ENCODE data around the gene FBXL19. TPM values are rescaled to one million over a fixed set of nuclear protein-coding genes. Genes with fewer than 3 reads are reported as not detected.
A peak's percentile ranks its signal among the peaks of the same experiment; 100 is the strongest.

FBXL19 gene
- total and polyA plus RNA-seq, 2 of the 13 experiments (the other 11 are each of a cell fraction or from before 2014, with no cell fraction given), result 6.0 to 13.7 TPM

DNA sequence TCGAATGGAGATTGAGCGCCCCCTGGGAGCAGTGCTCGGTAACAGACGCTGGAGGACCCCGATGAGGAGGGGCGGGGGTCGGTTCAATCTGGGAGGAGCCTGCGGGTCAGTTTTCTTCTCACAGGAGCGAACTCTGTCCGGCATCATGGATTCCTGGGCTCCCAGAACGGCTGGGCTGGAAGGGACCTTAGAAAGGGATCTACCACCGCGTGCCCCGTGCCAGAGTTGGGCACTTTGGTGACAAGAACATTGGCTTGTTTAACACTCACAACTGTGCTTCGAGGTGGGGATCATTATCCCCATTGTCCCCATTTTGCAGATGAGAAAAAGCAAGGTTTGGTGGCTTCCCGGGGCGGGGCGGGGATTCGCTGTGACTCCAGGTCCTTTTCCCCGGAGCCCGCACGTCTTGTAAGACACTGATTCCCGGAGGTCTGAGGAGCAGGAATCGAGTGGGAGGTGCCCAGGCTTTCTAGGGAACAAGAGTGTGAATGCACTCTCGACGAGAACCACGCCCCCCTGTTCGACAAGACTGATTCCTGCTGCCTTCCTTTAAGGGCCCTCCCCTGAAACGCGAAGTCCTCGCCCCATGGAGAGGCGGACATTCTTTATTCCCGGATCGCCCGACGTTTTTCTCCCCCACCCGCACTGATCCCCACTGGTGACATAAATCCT is 1.5 kb upstream of the FBXL19 start (continued):
- TF ChIP-seq, protein P1, sequence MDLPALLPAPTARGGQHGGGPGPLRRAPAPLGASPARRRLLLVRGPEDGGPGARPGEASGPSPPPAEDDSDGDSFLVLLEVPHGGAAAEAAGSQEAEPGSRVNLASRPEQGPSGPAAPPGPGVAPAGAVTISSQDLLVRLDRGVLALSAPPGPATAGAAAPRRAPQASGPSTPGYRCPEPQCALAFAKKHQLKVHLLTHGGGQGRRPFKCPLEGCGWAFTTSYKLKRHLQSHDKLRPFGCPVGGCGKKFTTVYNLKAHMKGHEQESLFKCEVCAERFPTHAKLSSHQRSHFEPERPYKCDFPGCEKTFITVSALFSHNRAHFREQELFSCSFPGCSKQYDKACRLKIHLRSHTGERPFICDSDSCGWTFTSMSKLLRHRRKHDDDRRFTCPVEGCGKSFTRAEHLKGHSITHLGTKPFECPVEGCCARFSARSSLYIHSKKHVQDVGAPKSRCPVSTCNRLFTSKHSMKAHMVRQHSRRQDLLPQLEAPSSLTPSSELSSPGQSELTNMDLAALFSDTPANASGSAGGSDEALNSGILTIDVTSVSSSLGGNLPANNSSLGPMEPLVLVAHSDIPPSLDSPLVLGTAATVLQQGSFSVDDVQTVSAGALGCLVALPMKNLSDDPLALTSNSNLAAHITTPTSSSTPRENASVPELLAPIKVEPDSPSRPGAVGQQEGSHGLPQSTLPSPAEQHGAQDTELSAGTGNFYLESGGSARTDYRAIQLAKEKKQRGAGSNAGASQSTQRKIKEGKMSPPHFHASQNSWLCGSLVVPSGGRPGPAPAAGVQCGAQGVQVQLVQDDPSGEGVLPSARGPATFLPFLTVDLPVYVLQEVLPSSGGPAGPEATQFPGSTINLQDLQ (CRISPR knock-in tag; IDR thresholded peaks at IDR 0.05), result no peak
- TF ChIP-seq, protein P2, sequence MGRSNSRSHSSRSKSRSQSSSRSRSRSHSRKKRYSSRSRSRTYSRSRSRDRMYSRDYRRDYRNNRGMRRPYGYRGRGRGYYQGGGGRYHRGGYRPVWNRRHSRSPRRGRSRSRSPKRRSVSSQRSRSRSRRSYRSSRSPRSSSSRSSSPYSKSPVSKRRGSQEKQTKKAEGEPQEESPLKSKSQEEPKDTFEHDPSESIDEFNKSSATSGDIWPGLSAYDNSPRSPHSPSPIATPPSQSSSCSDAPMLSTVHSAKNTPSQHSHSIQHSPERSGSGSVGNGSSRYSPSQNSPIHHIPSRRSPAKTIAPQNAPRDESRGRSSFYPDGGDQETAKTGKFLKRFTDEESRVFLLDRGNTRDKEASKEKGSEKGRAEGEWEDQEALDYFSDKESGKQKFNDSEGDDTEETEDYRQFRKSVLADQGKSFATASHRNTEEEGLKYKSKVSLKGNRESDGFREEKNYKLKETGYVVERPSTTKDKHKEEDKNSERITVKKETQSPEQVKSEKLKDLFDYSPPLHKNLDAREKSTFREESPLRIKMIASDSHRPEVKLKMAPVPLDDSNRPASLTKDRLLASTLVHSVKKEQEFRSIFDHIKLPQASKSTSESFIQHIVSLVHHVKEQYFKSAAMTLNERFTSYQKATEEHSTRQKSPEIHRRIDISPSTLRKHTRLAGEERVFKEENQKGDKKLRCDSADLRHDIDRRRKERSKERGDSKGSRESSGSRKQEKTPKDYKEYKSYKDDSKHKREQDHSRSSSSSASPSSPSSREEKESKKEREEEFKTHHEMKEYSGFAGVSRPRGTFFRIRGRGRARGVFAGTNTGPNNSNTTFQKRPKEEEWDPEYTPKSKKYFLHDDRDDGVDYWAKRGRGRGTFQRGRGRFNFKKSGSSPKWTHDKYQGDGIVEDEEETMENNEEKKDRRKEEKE (IDR thresholded peaks at IDR 0.05), result no peak
- 0 out of 2 replicates have a peak, but pooled peaks have one; percentile 66 for TF ChIP-seq SMAD1 (CRISPR knock-in tag; IDR thresholded peaks at IDR 0.05; ENCODE audit: borderline replicate concordance, low read depth)
- no peak for TF ChIP-seq ZNF839 (CRISPR knock-in tag; IDR thresholded peaks at IDR 0.05; ENCODE audit: borderline replicate concordance)
- TF ChIP-seq, protein P3, sequence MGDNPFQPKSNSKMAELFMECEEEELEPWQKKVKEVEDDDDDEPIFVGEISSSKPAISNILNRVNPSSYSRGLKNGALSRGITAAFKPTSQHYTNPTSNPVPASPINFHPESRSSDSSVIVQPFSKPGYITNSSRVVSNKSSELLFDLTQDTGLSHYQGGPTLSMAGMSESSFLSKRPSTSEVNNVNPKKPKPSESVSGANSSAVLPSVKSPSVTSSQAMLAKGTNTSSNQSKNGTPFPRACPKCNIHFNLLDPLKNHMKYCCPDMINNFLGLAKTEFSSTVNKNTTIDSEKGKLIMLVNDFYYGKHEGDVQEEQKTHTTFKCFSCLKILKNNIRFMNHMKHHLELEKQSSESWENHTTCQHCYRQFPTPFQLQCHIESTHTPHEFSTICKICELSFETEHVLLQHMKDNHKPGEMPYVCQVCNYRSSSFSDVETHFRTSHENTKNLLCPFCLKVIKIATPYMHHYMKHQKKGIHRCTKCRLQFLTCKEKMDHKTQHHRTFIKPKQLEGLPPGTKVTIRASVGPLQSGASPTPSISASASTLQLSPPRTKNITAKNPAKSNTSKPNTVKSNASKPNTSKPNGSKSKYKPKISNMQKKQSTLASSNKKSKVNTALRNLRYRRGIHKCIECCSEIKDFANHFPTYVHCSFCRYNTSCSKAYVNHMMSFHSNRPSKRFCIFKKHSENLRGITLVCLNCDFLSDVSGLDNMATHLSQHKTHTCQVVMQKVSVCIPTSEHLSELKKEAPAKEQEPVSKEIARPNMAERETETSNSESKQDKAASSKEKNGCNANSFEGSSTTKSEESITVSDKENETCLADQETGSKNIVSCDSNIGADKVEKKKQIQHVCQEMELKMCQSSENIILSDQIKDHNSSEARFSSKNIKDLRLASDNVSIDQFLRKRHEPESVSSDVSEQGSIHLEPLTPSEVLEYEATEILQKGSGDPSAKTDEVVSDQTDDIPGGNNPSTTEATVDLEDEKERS (CRISPR knock-in tag; IDR thresholded peaks at IDR 0.05), result no peak
- TF ChIP-seq ZNF557 (CRISPR knock-in tag; IDR thresholded peaks at IDR 0.05), result peak; percentile 12; the same call in 1 of the 2 replicates
- TF ChIP-seq ZMAT3 (CRISPR knock-in tag; conservative IDR thresholded peaks at IDR 0.05), result no peak; the same call in 1 of the 2 replicates
- no peak for TF ChIP-seq ISX (CRISPR knock-in tag; conservative IDR thresholded peaks at IDR 0.05)
- no peak for TF ChIP-seq MAF1 (CRISPR knock-in tag; IDR thresholded peaks at IDR 0.05; ENCODE audit: borderline replicate concordance)
- TF ChIP-seq ZFP41 (CRISPR knock-in tag; IDR thresholded peaks at IDR 0.05; ENCODE audit: borderline replicate concordance), result no peak
- TF ChIP-seq, protein P4, sequence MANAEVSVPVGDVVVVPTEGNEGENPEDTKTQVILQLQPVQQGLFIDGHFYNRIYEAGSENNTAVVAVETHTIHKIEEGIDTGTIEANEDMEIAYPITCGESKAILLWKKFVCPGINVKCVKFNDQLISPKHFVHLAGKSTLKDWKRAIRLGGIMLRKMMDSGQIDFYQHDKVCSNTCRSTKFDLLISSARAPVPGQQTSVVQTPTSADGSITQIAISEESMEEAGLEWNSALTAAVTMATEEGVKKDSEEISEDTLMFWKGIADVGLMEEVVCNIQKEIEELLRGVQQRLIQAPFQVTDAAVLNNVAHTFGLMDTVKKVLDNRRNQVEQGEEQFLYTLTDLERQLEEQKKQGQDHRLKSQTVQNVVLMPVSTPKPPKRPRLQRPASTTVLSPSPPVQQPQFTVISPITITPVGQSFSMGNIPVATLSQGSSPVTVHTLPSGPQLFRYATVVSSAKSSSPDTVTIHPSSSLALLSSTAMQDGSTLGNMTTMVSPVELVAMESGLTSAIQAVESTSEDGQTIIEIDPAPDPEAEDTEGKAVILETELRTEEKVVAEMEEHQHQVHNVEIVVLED (CRISPR knock-in tag; IDR thresholded peaks at IDR 0.05; ENCODE audit: borderline replicate concordance), result no peak
- TF ChIP-seq REL (CRISPR knock-in tag; conservative IDR thresholded peaks at IDR 0.05), result no peak
- no peak for TF ChIP-seq RFX1 (IDR thresholded peaks at IDR 0.05)
- TF ChIP-seq, protein P5, sequence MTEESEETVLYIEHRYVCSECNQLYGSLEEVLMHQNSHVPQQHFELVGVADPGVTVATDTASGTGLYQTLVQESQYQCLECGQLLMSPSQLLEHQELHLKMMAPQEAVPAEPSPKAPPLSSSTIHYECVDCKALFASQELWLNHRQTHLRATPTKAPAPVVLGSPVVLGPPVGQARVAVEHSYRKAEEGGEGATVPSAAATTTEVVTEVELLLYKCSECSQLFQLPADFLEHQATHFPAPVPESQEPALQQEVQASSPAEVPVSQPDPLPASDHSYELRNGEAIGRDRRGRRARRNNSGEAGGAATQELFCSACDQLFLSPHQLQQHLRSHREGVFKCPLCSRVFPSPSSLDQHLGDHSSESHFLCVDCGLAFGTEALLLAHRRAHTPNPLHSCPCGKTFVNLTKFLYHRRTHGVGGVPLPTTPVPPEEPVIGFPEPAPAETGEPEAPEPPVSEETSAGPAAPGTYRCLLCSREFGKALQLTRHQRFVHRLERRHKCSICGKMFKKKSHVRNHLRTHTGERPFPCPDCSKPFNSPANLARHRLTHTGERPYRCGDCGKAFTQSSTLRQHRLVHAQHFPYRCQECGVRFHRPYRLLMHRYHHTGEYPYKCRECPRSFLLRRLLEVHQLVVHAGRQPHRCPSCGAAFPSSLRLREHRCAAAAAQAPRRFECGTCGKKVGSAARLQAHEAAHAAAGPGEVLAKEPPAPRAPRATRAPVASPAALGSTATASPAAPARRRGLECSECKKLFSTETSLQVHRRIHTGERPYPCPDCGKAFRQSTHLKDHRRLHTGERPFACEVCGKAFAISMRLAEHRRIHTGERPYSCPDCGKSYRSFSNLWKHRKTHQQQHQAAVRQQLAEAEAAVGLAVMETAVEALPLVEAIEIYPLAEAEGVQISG (CRISPR knock-in tag; IDR thresholded peaks at IDR 0.05), result peak; percentile 83
- no peak for TF ChIP-seq ZNF367 (CRISPR knock-in tag; IDR thresholded peaks at IDR 0.05; ENCODE audit: borderline replicate concordance)

Measured in HepG2 (cell line).